Measurements from ENCODE around the gene GOT1. TPM values are rescaled to one million over a fixed set of nuclear protein-coding genes. Genes with fewer than 3 reads are reported as not detected.

GOT1 gene
- total and polyA plus RNA-seq, 10 of the 15 experiments (the other 5 are each of a cell fraction or from before 2014, with no cell fraction given), result 32.5 to 67.5 (median 50.3) TPM

GRCh38 chr10:99387071-99387470, 43.4 kb downstream of the GOT1 start:
- H2AFZ ChIP-seq (ENCODE audit: control insufficient read depth, low read depth, low read length), result no peak overlapping the region
- no peaks in the 10 kb centered on the region; a peak in 2 of 4 replicates for H3K27me3 ChIP-seq (replicated peaks in 1 of 2; ENCODE audit: control insufficient read depth in 2 of 2, insufficient read depth in 2 of 2, low read length in 1 of 2)
- no peak for TF ChIP-seq YY1 (IDR thresholded peaks at IDR 0.05; ENCODE audit: low read depth, low read length)
- no peak for TF ChIP-seq RB1 (IDR thresholded peaks at IDR 0.05; ENCODE audit: borderline replicate concordance)
- TF ChIP-seq ZBTB4 (CRISPR knock-in tag; IDR thresholded peaks at IDR 0.05), result no peak
- TF ChIP-seq MEF2A (IDR thresholded peaks at IDR 0.05; ENCODE audit: insufficient read depth, low read depth, low read length), result no peak
- TF ChIP-seq DPF2 (IDR thresholded peaks at IDR 0.05), result no peak
- TF ChIP-seq BHLHE40 (IDR thresholded peaks at IDR 0.05; ENCODE audit: borderline replicate concordance in 1 of 2, low read depth in 2 of 2, low read length in 1 of 2), result no peak
- TF ChIP-seq BCL11A (IDR thresholded peaks at IDR 0.05; ENCODE audit: low read depth, low read length), result no peak
- TF ChIP-seq SPI1 (IDR thresholded peaks at IDR 0.05; ENCODE audit: borderline replicate concordance, insufficient read depth, low read depth, low read length), result no peak
- TF ChIP-seq ZNF217 (IDR thresholded peaks at IDR 0.05), result no peak
- TF ChIP-seq SMARCA5 (IDR thresholded peaks at IDR 0.05), result no peak
- TF ChIP-seq, protein P1, sequence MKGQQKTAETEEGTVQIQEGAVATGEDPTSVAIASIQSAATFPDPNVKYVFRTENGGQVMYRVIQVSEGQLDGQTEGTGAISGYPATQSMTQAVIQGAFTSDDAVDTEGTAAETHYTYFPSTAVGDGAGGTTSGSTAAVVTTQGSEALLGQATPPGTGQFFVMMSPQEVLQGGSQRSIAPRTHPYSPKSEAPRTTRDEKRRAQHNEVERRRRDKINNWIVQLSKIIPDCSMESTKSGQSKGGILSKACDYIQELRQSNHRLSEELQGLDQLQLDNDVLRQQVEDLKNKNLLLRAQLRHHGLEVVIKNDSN (IDR thresholded peaks at IDR 0.05; ENCODE audit: borderline replicate concordance, extremely low read length, insufficient read depth, low read depth, low read length), result no peak
- no peak for TF ChIP-seq CHD1 (IDR thresholded peaks at IDR 0.05; ENCODE audit: low read depth, low read length)
- TF ChIP-seq NFYB (IDR thresholded peaks at IDR 0.05; ENCODE audit: insufficient read depth, low read depth, low read length), result no peak
- TF ChIP-seq SIN3A (IDR thresholded peaks at IDR 0.05; ENCODE audit: low read depth, low read length), result no peak
- TF ChIP-seq USF2 (IDR thresholded peaks at IDR 0.05; ENCODE audit: borderline replicate concordance, low read depth, low read length), result no peak
- no peak for TF ChIP-seq REST (IDR thresholded peaks at IDR 0.05; ENCODE audit: low read depth, low read length)
- no peaks in the 10 kb centered on the region; the same call in 1 of the 2 replicates for H3K4me1 ChIP-seq (ENCODE audit: control insufficient read depth, insufficient read depth, low read length)
- no peaks in the 10 kb centered on the region for H3K9me3 ChIP-seq (replicated peaks; ENCODE audit: control insufficient read depth, insufficient read depth, low read length)
- H3K36me3 ChIP-seq (ENCODE audit: control insufficient read depth in 2 of 2, insufficient read depth in 2 of 2, low read length in 1 of 2), result no peaks in the 10 kb centered on the region
- ATAC-seq, result no peak
- H3K4me2 ChIP-seq (ENCODE audit: control insufficient read depth, insufficient read depth), result no peak overlapping the region
- H3K4me3 ChIP-seq, result no peak overlapping the region
- ChIA-PET POLR2A (no interaction called here), SMC1A (ENCODE audit: uncharacterized antibody, unreplicated experiment) (no interaction called here), RAD21 (ENCODE audit: unreplicated experiment) (no interaction called here), CTCF (no interaction called here)
- H4K20me1 ChIP-seq (ENCODE audit: control insufficient read depth, insufficient read depth), result no peaks in the 10 kb centered on the region
- in situ Hi-C loops (cut with MboI), result no loop called here
- intact Hi-C loops (cut with micrococcal nuclease; ENCODE audit: unreplicated experiment), result no loop called here
- no TSS peak for BruUV-seq (replicated peaks)
- DNase-seq (ENCODE audit: low read depth, low spot score), result no peak
- FAIRE-seq, result no peak
- H3K79me2 ChIP-seq (ENCODE audit: control insufficient read depth, insufficient read depth, low read length), result no peaks in the 10 kb centered on the region
- H3K27ac ChIP-seq (ENCODE audit: control insufficient read depth, insufficient read depth), result no peak overlapping the region
- 39% methylated on average over 4 of the region's 4 CpGs for WGBS (ENCODE audit: insufficient coverage, insufficient replicate concordance, low lambda C conversion rate, missing lambda C conversion rate)
- no peak overlapping the region for H3K9ac ChIP-seq (ENCODE audit: control insufficient read depth, insufficient read depth, low read length)

Data from GM12878 (cell line).